Upper lobe of left lung (tissue), 6 donors: Measurements from ENCODE around the gene GALNT18. TPM values are rescaled to one million over a fixed set of nuclear protein-coding genes. Genes with fewer than 3 reads are reported as not detected.

Experiments
- ATAC-seq, 2 donors: fragments of 200-7000 bp; cut with Tn5 transposase; one replicate each; pipeline ENCODE4 v1.9.1; 2022; ENCODE audit warnings: mild to moderate bottlenecking in 2 of 2, moderate library complexity in 2 of 2; ENCODE audit not compliant: low FRiP score in 2 of 2
- DNase-seq, 2 donors: peaks; one replicate each; pipeline ENCODE4 v3.0.0-alpha.2; 2019 to 2020
- H3K27ac ChIP-seq, 4 donors: fragments of 200-600 bp; sonication (generic); one replicate each; pipeline ENCODE4 v1.5.1; 2016 to 2019
- H3K27me3 ChIP-seq, 4 donors: fragments of 200-600 bp; sonication (generic); one replicate each; pipeline ENCODE4 v1.5.1; 2017 to 2019
- H3K36me3 ChIP-seq, 4 donors: fragments of 200-600 bp; sonication (generic); one replicate each; pipeline ENCODE4 v1.5.1; 2016 to 2019
- H3K4me1 ChIP-seq, 4 donors: fragments of 200-600 bp; sonication (generic); one replicate each; pipeline ENCODE4 v1.5.1; 2018 to 2019
- H3K4me3 ChIP-seq, 4 donors: fragments of 200-600 bp; sonication (generic); one replicate each; pipeline ENCODE4 v1.5.1; 2017 to 2019; ENCODE audit warnings: mild to moderate bottlenecking in 2 of 4, moderate library complexity in 1 of 4
- H3K9me3 ChIP-seq, 4 donors: fragments of 200-600 bp; sonication (generic); one replicate each; pipeline ENCODE4 v1.5.1; 2018 to 2019
- CTCF ChIP-seq, 6 experiments: fragments of 450-650 bp in 4 of 6; fragments of 200-600 bp in 2 of 6; sonication (generic) in 2 of 6; IDR thresholded peaks; one replicate each; pipeline ENCODE4 v1.5.1; 2016 to 2019; ENCODE audit warnings: antibody characterized with exemption in 6 of 6
- EP300 ChIP-seq, 4 donors: sonication (generic); formaldehyde crosslinking; IDR thresholded peaks; one replicate each; pipeline ENCODE4 v1.5.1; 2017; ENCODE audit warnings: antibody characterized with exemption in 4 of 4, control low read depth in 2 of 4
- POLR2A ChIP-seq, 4 donors: fragments of 450-650 bp; IDR thresholded peaks; one replicate each; pipeline ENCODE4 v1.5.1; 2016 to 2017; ENCODE audit warnings: antibody characterized with exemption in 4 of 4, mild to moderate bottlenecking in 2 of 4
- POLR2AphosphoS5 ChIP-seq, 2 donors: sonication (generic); formaldehyde crosslinking; IDR thresholded peaks; one replicate each; pipeline ENCODE4 v1.5.1; 2017; ENCODE audit warnings: antibody characterized with exemption in 2 of 2
- WGBS, 2 donors: methylation state at CpG; one replicate each; pipeline ENCODE4 v1.1.5; 2017 to 2018; 5-methylcytosine and 5-hydroxymethylcytosine counted together
- total RNA-seq, 6 donors: library from RNA; depleted of rRNA in 4 of 6; stranded (reverse); fragments of >200 nt in 4 of 6; gene quantifications; one replicate each; pipeline versions ENCODE4 v1.1.0 to v1.2.1, GENCODE V29; 2016 to 2021
- donor health status: DM: no; HTN: no; CAD: no; lungs with moderate emphysema.
- donor health status: DM: no; HTN: yes; CAD: no; lungs with severe emphysema.

The GALNT18 gene
- total RNA-seq, 6 donors from 2014 or later, result 48.2 to 115 (median 61.8) TPM

- DNase-seq (peak in 1 of 2 donors; percentile 48), ATAC-seq (peak; percentile 49 to 54)
- 60 to 64% methylated on average over 11 to 20 of the region's 20 CpGs for WGBS, 2 donors
- Histone ChIP-seq H3K4me1 (peaks cover 31 to 49% (median 36%) of the 10 kb centered on the region in 4 donors), H3K36me3 (no peaks in the 10 kb centered on the region), H3K9me3 (no peaks in the 10 kb centered on the region), H3K4me3 (no peak overlapping the region), H3K27me3 (no peaks in the 10 kb centered on the region), H3K27ac (peak overlapping the region in 3 of 4 donors; percentile 3 to 55 (median 8))
- TF ChIP-seq EP300 (IDR thresholded peaks at IDR 0.05) (no peak), CTCF (IDR thresholded peaks at IDR 0.05) (no peak), POLR2A (IDR thresholded peaks at IDR 0.05) (no peak), POLR2AphosphoS5 (IDR thresholded peaks at IDR 0.05) (no peak)
Observed at GRCh38 chr11:11403763-11404725, 217.8 kb downstream of the GALNT18 start.

- ATAC-seq (no peak), DNase-seq (no peak)
- Histone ChIP-seq H3K27me3 (no peaks in the 10 kb centered on the region), H3K27ac (peak overlapping the region in 1 of 4 donors; percentile 11), H3K4me3 (no peak overlapping the region), H3K4me1 (peaks cover 17 to 29% (median 22%) of the 10 kb centered on the region in 4 donors), H3K36me3 (no peaks in the 10 kb centered on the region), H3K9me3 (no peaks in the 10 kb centered on the region)
- WGBS, 2 donors, result 49 to 57% methylated on average over 3 of the region's 3 CpGs
- TF ChIP-seq EP300 (IDR thresholded peaks at IDR 0.05) (no peak), POLR2AphosphoS5 (IDR thresholded peaks at IDR 0.05) (no peak), CTCF (IDR thresholded peaks at IDR 0.05) (no peak), POLR2A (IDR thresholded peaks at IDR 0.05) (no peak)
Observed at GRCh38 chr11:11401960-11402535, 219.8 kb downstream of the GALNT18 start.

GRCh38 chr11:11400635-11401232 lies 221.1 kb downstream of the GALNT18 start:
- TF ChIP-seq CTCF (IDR thresholded peaks at IDR 0.05), result no peak
- no peak for TF ChIP-seq POLR2A (IDR thresholded peaks at IDR 0.05)
- no peak for TF ChIP-seq EP300 (IDR thresholded peaks at IDR 0.05)
- no peak for TF ChIP-seq POLR2AphosphoS5 (IDR thresholded peaks at IDR 0.05)
- no peak overlapping the region for H3K27ac ChIP-seq
- no peaks in the 10 kb centered on the region for H3K27me3 ChIP-seq
- ATAC-seq (no peak), DNase-seq (no peak)
- 79 to 87% methylated on average over 9 of the region's 9 CpGs for WGBS, 2 donors
- H3K4me1 ChIP-seq, result peaks cover 7 to 20% (median 16%) of the 10 kb centered on the region in 4 donors
- H3K4me3 ChIP-seq, result no peak overlapping the region
- no peaks in the 10 kb centered on the region for H3K9me3 ChIP-seq
- no peaks in the 10 kb centered on the region for H3K36me3 ChIP-seq

GRCh38 chr11:11400121-11400520 lies 221.7 kb downstream of the GALNT18 start:
- DNase-seq (no peak), ATAC-seq (no peak)
- no peak overlapping the region for H3K27ac ChIP-seq
- no peak overlapping the region for H3K4me3 ChIP-seq
- H3K9me3 ChIP-seq, result no peaks in the 10 kb centered on the region
- 94 to 98% methylated on average over 3 of the region's 3 CpGs for WGBS, 2 donors
- H3K4me1 ChIP-seq, result peaks cover 7 to 20% (median 16%) of the 10 kb centered on the region in 4 donors
- no peaks in the 10 kb centered on the region for H3K27me3 ChIP-seq
- H3K36me3 ChIP-seq, result no peaks in the 10 kb centered on the region
- TF ChIP-seq POLR2A (IDR thresholded peaks at IDR 0.05) (no peak), EP300 (IDR thresholded peaks at IDR 0.05) (no peak), POLR2AphosphoS5 (IDR thresholded peaks at IDR 0.05) (no peak), CTCF (IDR thresholded peaks at IDR 0.05) (no peak)
